GF-D8 (cell line): ENCODE data around the gene WTAP.
A peak's percentile ranks its signal among the peaks of the same experiment; 100 is the strongest.
"Not testable (repeated sequence)": the region's sequence is repeated elsewhere in the genome, so short reads cannot be mapped to it uniquely, and the experiment has no call there.

ENCODE experiments used
- DNase-seq: peaks from one replicate; lab custom pipeline; 2025; lab: John Stamatoyannopoulos, UW

WTAP gene

GRCh38 chr6:159693894-159694545 lies 33.3 kb upstream of the WTAP start:
- no peak for DNase-seq

DNA sequence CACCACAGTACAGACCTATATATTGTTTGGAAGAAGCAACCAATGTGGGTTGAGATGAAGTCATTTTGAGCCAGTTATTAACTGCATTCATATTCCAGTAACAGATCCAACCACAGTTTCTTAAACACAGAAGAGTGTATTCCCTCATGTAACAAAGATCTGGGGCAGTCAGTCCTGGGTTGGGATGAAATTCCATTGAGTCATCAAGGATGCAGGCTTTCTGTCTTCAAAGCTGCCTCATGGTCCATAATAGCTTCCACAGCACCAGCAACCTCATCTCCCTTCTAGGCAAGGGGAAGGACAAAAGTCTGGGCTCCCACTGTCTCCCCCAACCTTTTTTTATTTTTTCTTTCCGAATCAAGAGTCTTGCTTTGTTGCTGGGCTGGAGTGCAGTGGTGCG lies 31.3 kb upstream of the WTAP start:
- no peak for DNase-seq

GRCh38 chr6:159700970-159701369 lies 26.3 kb upstream of the WTAP start:
- DNase-seq = peak; percentile 17

DNA sequence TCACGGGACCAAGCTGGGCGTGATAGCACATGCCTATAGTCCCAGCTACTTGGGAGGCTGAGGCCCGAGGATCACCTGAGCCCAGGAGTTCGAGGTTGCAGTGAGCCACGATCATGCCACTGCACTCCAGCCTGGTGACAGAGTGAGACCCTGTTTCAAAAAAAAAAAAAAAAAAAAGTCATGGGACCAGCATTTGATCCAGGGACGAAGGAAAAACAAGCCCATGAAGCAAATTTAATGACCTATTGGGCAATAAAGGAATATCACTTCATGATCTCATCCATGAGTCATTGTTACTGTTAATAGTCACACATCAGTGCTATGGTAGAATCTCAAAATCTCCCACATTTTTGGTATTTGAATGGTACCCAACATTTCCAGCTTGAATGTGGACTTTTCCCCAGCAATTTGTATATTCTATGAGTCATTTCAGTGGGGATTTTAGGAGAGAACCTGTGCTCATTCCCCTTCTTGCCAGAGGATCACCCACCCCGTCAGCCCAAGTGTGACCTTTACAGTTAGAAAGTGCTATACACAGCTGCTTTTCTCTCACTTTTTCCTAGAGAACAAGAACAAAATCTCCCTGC lies 25.8 kb upstream of the WTAP start:
- DNase-seq = no peak

DNA sequence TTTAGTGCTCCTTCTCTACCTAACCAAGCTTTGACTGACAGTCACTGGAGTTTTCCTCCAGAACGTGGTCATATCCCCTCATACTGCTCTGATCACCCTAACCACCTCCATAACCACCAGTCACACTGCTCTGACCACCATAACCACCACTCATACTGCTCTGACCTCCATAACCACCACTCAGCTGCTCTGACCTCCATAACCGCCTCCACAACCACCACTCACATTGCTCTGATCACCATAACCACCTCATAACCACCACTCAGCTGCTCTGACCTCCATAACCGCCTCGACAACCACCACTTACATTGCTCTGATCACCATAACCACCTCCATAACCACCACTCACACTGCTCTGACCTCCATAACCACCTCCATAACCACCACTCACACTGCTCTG lies 16.7 kb upstream of the WTAP start:
- not testable (repeated sequence) for DNase-seq

GRCh38 chr6:159712389-159712788 lies 14.9 kb upstream of the WTAP start:
- DNase-seq = not testable (repeated sequence)

DNA sequence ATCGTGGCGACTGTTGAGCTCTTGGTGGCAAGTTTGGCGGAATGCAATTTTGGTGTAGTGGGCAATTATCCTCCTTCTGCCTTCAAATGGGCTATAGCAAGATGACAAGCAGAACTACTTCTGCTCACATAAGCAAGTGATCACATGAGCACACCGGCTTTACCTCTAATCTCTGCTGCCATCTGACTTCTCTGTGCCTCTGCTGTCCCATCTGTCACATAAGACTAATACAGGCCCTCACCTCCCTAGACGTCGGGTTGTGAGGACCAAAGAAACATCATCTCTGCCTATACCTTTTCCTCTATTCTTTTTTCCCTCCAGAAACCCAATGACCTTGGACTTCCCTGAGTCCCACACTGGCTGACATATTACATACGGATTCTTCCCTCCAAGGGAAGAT lies 13.3 kb upstream of the WTAP start:
- no peak for DNase-seq

GRCh38 chr6:159714404-159714803 lies 12.9 kb upstream of the WTAP start:
- DNase-seq = no peak

- DNase-seq = no peak
Observed at GRCh38 chr6:159715166-159715565, 12.1 kb upstream of the WTAP start.

- DNase-seq = no peak
Observed at GRCh38 chr6:159715605-159716004, 11.7 kb upstream of the WTAP start.

GRCh38 chr6:159716247-159717096 lies 10.8 kb upstream of the WTAP start:
- peak; percentile 47 for DNase-seq

GRCh38 chr6:159718634-159719033 lies 8.7 kb upstream of the WTAP start:
- DNase-seq = no peak

DNA sequence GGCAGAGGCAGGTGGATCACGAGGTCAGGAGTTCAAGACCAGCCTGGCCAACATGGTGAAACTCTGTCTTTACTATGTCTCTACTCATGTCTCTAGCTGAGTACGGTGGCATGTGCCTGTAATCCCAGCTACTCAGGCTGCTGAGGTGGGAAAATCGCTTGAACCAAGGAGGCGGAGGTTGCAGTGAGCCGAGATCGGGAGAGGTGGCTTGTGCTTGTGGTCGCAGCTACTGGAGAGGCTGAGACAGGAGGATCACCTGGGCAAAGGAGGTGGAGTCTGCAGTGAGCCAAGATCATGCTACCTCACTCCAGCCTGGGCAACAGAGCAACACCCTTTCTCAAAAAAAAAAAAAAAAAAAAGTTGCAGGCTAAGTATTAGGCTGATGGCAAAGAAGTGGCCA lies 8.0 kb upstream of the WTAP start:
- DNase-seq = no peak

GRCh38 chr6:159720708-159721107 lies 6.6 kb upstream of the WTAP start:
- peak; percentile 3 for DNase-seq

- not testable (repeated sequence) for DNase-seq
Observed at GRCh38 chr6:159721981-159722380, 5.3 kb upstream of the WTAP start.

- DNase-seq = no peak
Observed at GRCh38 chr6:159722655-159723054, 4.7 kb upstream of the WTAP start.

- DNase-seq = no peak
Observed at GRCh38 chr6:159723259-159723658, 4.0 kb upstream of the WTAP start.

GRCh38 chr6:159724778-159725177 lies 2.5 kb upstream of the WTAP start:
- DNase-seq = no peak

DNA sequence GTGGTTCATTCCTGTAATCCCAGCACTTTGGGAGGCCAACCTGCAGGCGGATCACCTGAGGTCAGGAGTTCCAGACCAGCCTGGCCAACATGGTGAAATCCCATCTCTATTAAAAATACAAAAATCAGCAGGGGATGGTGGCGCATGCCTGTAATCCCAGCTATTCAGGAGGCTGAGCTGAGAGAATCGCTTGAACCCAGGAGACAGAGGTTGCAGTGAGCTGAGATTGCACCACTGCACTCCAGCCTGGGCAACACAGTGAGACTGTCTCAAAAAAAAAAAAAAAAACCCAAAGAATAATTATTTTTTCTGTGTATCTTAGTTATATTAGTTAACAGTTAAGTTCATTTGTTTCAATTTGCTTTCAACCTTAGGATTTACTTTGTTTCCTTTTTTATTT lies 2.1 kb upstream of the WTAP start:
- not testable (repeated sequence) for DNase-seq

DNA sequence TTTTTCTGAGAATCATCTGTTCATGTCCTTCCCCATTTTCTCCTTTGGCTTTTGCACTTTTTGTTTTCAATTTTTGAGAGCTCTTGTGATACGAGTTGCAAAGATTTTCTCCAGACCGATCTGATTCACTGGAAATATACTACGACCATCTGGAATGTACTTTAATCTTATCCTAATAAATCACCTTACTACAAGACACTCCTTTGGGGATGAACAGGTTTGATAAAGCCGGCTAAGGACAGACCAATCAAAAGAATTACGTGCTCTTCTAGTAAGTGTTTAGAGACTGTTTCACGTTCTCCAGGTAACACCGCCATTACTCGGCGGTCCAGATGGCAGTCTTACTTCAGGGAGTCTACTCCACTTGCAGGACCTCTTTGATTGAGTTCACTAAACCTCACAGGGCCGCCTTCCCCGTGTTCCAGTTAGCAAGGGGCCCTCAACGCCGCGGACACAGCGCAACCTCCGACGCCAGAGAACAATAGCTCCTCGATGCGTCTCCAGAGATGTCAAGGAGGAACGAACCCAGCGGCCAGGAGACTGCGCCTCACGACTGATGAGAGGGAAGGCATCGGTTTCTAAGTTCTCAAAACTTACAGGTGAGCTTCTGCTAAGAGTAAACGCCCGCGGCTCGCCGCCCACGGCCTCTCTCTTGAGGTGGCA lies 920 bp upstream of the WTAP start:
- no peak for DNase-seq

- DNase-seq = no peak
Observed at GRCh38 chr6:159727717-159728445, 575 bp downstream of the WTAP start.

GRCh38 chr6:159728531-159728964 lies 1.2 kb downstream of the WTAP start:
- DNase-seq = no peak
